Measurements from ENCODE around the gene C5orf58.
"Not testable (repeated sequence)": the region's sequence is repeated elsewhere in the genome, so short reads cannot be mapped to it uniquely, and the experiment has no call there.

The C5orf58 gene

DNA sequence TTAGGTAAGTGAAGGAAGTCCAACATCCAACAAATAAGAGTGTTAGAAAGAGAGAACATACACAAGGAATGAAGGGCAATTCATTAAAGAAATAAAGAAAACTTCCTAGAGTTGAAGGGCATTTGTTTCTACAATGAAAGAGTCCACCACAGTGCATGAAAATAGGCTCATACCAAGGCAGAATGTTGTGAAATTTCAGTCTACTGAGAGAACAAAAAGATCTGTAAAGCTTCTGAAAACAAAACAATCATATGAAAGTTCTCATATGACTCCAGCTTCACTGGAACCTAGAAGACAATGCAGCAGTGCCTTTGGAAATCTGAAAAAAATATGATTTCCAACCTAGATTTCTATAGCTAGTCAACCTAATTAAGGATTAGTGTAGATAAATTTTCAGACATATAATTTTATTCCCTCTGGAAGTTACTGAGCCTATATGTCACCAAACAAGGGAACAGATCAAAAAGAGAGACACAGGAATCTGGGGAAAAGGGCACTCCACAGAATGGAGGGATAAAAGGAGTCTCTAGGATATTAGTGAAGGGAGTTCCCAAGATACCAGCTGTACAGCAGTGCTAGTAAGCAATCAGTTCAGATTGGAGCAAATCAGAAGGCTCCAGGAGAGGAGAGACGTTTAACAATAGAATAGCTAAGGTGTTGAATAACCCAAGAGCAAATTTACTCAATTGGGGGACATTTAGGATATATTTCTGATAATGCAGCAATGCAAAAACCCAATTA is 5.8 kb downstream of the C5orf58 start:
- no peaks in the 10 kb centered on the region; the same call in 1 of the 2 replicates for H3K36me3 ChIP-seq
- H3K9ac ChIP-seq = no peak overlapping the region
- no peaks in the 10 kb centered on the region for H3K27me3 ChIP-seq
- H3K4me3 ChIP-seq = no peak overlapping the region
- H3K27ac ChIP-seq = no peak overlapping the region
- H3K4me1 ChIP-seq = no peaks in the 10 kb centered on the region
- no peaks in the 10 kb centered on the region for H3K9me3 ChIP-seq
- H4K20me1 ChIP-seq = no peaks in the 10 kb centered on the region
- no peak for TF ChIP-seq Cebpa-rat (IDR thresholded peaks at IDR 0.05)
- H3K4me2 ChIP-seq = no peak overlapping the region

DNA sequence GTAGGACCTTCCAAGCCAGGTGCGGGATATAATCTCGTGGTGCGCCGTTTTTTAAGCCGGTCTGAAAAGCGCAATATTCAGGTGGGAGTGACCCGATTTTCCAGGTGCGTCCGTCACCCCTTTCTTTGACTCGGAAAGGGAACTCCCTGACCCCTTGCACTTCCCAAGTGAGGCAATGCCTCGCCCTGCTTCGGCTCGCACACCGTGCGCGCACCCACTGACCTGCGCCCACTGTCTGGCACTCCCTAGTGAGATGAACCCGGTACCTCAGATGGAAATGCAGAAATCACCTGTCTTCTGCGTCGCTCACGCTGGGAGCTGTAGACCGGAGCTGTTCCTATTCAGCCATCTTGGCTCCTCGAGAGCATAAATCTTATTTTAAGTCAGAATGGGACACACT is 12.7 kb downstream of the C5orf58 start:
- H3K4me1 ChIP-seq, H4K20me1 ChIP-seq, H3K27ac ChIP-seq, H3K9ac ChIP-seq, H3K27me3 ChIP-seq, H3K4me3 ChIP-seq, H3K4me2 ChIP-seq: not testable (repeated sequence)
- peaks cover 52% of the 10 kb centered on the region for H3K36me3 ChIP-seq
- H3K9me3 ChIP-seq = peaks cover 26% of the 10 kb centered on the region

DNA sequence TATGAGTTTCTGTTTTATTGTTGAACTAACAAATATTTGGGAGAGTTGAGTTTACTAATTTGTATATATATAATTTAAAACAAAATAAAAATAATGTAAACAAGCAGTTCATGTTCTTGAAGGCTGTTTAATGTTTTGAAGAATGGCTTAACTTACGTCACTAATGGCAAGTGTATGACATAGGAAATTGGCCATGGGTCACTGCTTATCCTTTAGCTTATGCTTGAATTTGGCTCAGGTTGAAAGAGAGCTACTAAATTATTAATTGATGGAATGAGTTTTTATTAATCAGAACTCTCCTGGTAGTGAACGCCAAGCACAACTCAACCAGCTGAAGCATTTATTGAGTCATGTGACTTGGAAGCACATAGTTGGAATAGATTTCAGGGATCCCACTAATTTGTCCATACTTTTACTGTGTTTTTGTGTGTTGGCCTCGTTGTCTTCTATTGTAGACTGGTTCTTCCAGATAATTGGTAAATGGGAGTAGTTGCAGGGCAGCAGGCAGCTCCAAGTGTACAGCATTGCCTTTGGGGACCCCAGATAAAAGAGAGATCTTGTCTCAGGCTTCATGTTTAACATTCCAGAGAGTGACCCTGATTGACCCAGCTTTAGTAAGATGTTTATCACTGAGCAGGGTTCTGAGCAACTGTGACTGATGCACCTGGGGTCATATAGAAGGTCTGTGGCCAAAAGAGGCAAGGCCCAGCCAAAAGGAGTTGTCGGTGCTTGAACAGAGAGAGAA is 13.5 kb downstream of the C5orf58 start:
- Histone ChIP-seq H3K4me1 (no peaks in the 10 kb centered on the region), H3K4me3 (no peak overlapping the region), H3K9ac (no peak overlapping the region), H3K4me2 (no peak overlapping the region), H3K36me3 (peaks cover 61% of the 10 kb centered on the region), H4K20me1 (no peaks in the 10 kb centered on the region), H3K27me3 (no peaks in the 10 kb centered on the region), H3K27ac (no peak overlapping the region), H3K9me3 (peaks cover 26% of the 10 kb centered on the region)
- TF ChIP-seq Cebpa-rat (IDR thresholded peaks at IDR 0.05) = no peak

DNA sequence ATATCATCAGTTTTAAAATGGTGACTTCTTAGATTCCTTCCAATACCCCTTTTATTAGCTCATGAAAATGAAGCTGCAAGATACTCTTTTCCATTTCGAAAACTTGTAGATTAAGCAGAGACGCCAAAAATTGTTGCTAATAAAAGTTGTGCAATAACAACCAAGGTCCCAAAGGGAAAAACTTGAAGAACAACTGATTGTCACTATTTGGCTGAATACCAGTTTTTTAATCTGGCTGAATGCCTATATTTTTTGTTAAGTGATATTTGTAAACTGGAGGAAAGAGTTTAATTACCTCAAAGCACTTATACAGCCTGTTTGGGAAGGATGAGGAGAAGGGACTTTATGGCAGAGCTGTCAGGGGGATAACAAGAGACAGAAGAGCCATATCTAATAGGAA is 14.6 kb downstream of the C5orf58 start:
- Histone ChIP-seq H4K20me1 (no peaks in the 10 kb centered on the region), H3K27me3 (no peaks in the 10 kb centered on the region), H3K9me3 (peaks cover 26% of the 10 kb centered on the region), H3K9ac (no peak overlapping the region), H3K36me3 (peaks cover 71% of the 10 kb centered on the region), H3K4me1 (no peaks in the 10 kb centered on the region), H3K4me3 (no peak overlapping the region), H3K27ac (no peak overlapping the region), H3K4me2 (no peak overlapping the region)
- no peak for TF ChIP-seq Cebpa-rat (IDR thresholded peaks at IDR 0.05)

DNA sequence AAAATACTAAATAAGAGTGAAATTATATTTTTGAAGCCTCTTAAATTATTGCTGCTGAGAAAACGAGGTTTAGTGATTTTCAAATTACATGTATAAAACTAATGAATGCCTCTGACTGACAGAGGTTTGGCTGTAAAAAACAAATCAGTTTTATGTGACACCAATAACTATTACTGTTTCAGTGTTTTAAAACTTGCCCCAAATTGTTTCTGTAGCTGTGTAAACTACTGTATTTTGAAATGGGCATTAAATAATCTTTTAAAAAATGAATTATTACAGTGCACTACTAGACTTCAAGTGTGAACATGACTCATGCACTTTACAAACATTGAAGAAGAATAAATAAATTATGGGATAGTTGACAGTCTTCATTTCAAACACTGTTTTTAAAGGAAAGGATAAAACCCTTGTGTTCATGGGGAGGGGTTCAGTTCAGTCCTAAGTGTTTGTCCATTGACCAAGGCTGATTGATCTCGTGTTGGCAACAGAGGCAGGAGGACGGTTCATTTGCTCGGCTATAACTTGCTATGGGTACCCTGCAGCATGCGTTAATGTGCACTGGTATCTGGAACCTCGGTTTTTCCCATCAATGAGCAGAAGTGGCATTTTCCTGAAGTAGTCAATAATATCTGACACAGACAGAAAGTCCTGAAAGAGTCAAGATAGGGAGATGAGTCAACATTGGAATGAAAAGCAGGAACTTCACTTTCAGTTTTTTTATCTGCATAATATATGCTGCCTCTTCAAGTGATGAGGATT is 15.6 kb downstream of the C5orf58 start:
- no peak overlapping the region for H3K4me2 ChIP-seq
- H3K27me3 ChIP-seq = no peaks in the 10 kb centered on the region
- no peaks in the 10 kb centered on the region for H4K20me1 ChIP-seq
- peaks cover 81% of the 10 kb centered on the region for H3K36me3 ChIP-seq
- no peak overlapping the region for H3K4me3 ChIP-seq
- no peaks in the 10 kb centered on the region for H3K4me1 ChIP-seq
- no peak for TF ChIP-seq Cebpa-rat (IDR thresholded peaks at IDR 0.05)
- peaks cover 26% of the 10 kb centered on the region for H3K9me3 ChIP-seq
- no peak overlapping the region for H3K9ac ChIP-seq
- H3K27ac ChIP-seq = no peak overlapping the region

DNA sequence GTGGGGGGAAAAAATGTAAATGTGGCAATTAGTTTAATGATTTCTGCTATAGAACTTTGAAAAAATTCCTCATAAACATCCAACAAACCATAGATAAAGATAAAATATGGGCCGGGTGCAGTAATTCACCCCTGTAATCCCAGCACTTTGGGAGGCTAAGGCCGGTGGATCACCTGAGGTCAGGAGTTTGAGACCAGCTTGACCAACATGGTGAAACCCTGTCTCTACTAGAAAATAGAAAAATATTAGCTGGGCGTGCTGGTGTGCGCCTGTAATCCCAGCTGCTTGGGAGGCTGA is 16.1 kb downstream of the C5orf58 start:
- not testable (repeated sequence) for H3K27me3 ChIP-seq, H3K27ac ChIP-seq, H3K4me2 ChIP-seq, H3K9ac ChIP-seq, H3K4me1 ChIP-seq, H3K4me3 ChIP-seq, H4K20me1 ChIP-seq
- peaks cover 26% of the 10 kb centered on the region for H3K9me3 ChIP-seq
- peaks cover 86% of the 10 kb centered on the region for H3K36me3 ChIP-seq

DNA sequence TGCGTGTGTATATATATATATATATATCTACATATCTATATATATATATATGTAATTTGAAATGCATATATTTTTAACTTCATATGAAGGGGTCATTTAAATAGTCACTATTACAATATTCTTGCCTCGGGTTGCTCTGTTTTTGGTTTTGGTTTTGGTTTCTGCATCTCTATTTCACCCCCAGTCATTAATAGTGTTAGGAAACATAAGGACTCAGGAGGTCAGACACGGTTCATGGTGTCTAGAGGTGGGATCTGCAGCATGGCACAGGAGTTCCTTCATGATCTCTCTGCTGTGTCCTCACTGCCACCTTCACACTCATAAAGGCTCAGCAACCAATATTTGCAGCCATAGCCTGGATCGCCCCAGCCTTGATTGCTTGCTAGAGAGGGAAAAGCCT is 16.6 kb downstream of the C5orf58 start:
- peaks cover 26% of the 10 kb centered on the region for H3K9me3 ChIP-seq

DNA sequence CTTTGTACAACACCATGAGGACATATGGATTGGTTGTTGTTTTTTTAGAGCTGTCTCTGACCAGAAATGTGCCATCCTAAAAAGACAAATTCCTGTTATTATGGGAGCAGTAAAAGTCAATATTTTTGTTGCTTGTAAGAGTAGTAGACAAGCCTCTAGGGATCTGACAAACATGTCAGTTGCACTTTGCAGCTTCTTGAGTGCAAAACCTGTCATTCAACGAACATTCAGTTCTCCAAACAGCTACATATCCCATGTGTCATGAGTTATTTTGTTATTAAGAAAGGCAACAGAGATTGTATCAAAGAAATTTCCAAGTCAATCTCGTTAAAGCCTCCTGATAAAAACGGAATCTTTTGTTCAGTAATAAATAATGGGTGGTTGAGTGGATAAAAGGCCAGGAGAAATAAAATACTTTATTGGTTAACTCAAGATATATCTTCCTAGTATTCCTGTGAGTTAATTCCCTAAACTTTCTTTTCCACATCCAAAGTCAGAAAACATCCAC is 18.1 kb downstream of the C5orf58 start:
- Histone ChIP-seq H4K20me1 (no peaks in the 10 kb centered on the region), H3K9ac (no peak overlapping the region), H3K9me3 (peaks cover 19% of the 10 kb centered on the region), H3K4me3 (no peak overlapping the region), H3K4me1 (no peaks in the 10 kb centered on the region), H3K36me3 (peaks cover 100% of the 10 kb centered on the region), H3K27ac (no peak overlapping the region), H3K4me2 (no peak overlapping the region), H3K27me3 (no peaks in the 10 kb centered on the region)
- TF ChIP-seq Cebpa-rat (IDR thresholded peaks at IDR 0.05) = no peak

More for the DNA sequence above, 16.6 kb downstream of the C5orf58 start:
- no peaks in the 10 kb centered on the region for H4K20me1 ChIP-seq
- no peak for TF ChIP-seq Cebpa-rat (IDR thresholded peaks at IDR 0.05)
- H3K27me3 ChIP-seq = no peaks in the 10 kb centered on the region
- no peak overlapping the region for H3K27ac ChIP-seq
- no peaks in the 10 kb centered on the region for H3K4me1 ChIP-seq
- H3K4me2 ChIP-seq = no peak overlapping the region
- no peak overlapping the region for H3K4me3 ChIP-seq
- H3K36me3 ChIP-seq = peaks cover 91% of the 10 kb centered on the region
- no peak overlapping the region for H3K9ac ChIP-seq

DNA sequence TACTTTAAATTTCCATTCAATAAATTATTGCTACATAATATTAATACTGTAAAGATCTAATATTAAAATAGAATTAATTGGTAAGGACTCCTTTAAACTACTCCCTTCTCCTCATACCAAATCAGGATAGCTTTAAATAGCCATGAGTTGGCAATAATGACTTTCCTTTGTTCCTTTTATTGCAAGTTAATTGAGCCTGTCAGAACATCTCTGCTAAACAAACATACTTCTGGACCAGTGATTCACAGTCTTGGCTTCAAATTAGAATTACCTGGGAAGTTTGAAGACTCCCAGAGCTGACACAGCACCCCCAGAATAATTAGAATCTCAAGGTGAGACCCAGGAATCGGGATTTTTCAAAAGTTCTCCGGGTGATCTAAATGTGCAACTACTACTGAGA is 18.7 kb downstream of the C5orf58 start:
- peaks cover 13% of the 10 kb centered on the region for H3K9me3 ChIP-seq
- H3K4me2 ChIP-seq = no peak overlapping the region
- H4K20me1 ChIP-seq = no peaks in the 10 kb centered on the region
- no peaks in the 10 kb centered on the region for H3K27me3 ChIP-seq
- no peaks in the 10 kb centered on the region for H3K4me1 ChIP-seq
- TF ChIP-seq Cebpa-rat (IDR thresholded peaks at IDR 0.05) = no peak
- peaks cover 100% of the 10 kb centered on the region for H3K36me3 ChIP-seq
- H3K27ac ChIP-seq = no peak overlapping the region
- no peak overlapping the region for H3K4me3 ChIP-seq
- H3K9ac ChIP-seq = no peak overlapping the region

DNA sequence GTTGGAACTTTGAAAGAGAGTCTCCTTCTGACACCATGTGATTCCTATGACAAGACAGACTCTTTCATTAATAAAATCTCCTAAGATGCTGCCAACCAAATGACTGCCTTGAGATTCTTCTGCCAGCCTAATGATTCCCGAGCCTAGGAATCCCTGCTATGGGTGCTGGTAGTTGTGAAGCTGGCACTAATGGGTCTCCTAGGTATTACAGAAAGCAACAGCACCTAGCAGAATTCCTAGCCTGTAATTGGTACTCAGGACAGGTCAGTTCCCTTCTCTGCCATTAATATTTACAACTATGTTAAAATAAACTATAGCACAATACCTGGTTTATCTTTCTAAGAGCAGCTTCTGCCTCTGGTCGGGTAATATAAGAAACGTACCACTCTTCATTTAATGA is 19.3 kb downstream of the C5orf58 start:
- Histone ChIP-seq H3K27ac (no peak overlapping the region), H3K4me3 (no peak overlapping the region), H3K27me3 (no peaks in the 10 kb centered on the region), H3K4me1 (no peaks in the 10 kb centered on the region), H3K9ac (no peak overlapping the region), H3K4me2 (no peak overlapping the region), H3K9me3 (peaks cover 7% of the 10 kb centered on the region), H3K36me3 (peaks cover 100% of the 10 kb centered on the region), H4K20me1 (no peaks in the 10 kb centered on the region)
- TF ChIP-seq Cebpa-rat (IDR thresholded peaks at IDR 0.05) = no peak

Data from BLaER1 (cell line).